Esophagus muscularis mucosa (tissue), 4 donors: Measurements from ENCODE around the gene FILIP1L. TPM values are rescaled to one million over a fixed set of nuclear protein-coding genes. Genes with fewer than 3 reads are reported as not detected.

ENCODE experiments used
- DNase-seq: peaks from one replicate; pipeline ENCODE4 v3.0.0-alpha.2; 2017; ENCODE audit errors: extremely low spot score
- H3K27ac ChIP-seq, 4 donors: fragments of 200-600 bp; sonication (generic); replicated peaks in 1 of 4; 1 replicate in 3 of 4; 2 replicates in 1 of 4; pipeline ENCODE4 v1.5.1; 2016 to 2019; ENCODE audit warnings: mild to moderate bottlenecking in 1 of 4
- H3K27me3 ChIP-seq, 4 donors: fragments of 200-600 bp; sonication (generic); one replicate each; pipeline versions ENCODE4 v1.5.1 to v1.6.0; 2016 to 2019
- H3K36me3 ChIP-seq, 4 donors: fragments of 200-600 bp; sonication (generic); one replicate each; pipeline ENCODE4 v1.5.1; 2016 to 2019
- H3K4me1 ChIP-seq, 4 donors: fragments of 200-600 bp; sonication (generic); one replicate each; pipeline ENCODE4 v1.5.1; 2016 to 2019
- H3K4me3 ChIP-seq, 4 donors: fragments of 200-600 bp; sonication (generic); 1 replicate in 2 of 4; 2 replicates in 2 of 4; pipeline ENCODE4 v1.5.1; 2016 to 2019; ENCODE audit warnings: mild to moderate bottlenecking in 4 of 4, moderate library complexity in 1 of 4
- H3K9me3 ChIP-seq, 4 donors: fragments of 200-600 bp; sonication (generic); 1 replicate in 3 of 4; 2 replicates in 1 of 4; pipeline ENCODE4 v1.5.1; 2016 to 2019
- CTCF ChIP-seq, 3 experiments: fragments of 200-600 bp in 2 of 3; fragments of 450-650 bp in 1 of 3; sonication (generic) in 2 of 3; IDR thresholded peaks; one replicate each; pipeline ENCODE4 v1.5.1; 2017 to 2019; ENCODE audit warnings: antibody characterized with exemption in 3 of 3, mild to moderate bottlenecking in 2 of 3, moderate library complexity in 1 of 3
- EP300 ChIP-seq: sonication (generic); formaldehyde crosslinking; IDR thresholded peaks from one replicate; pipeline ENCODE4 v1.6.1; 2017; ENCODE audit warnings: antibody characterized with exemption
- POLR2A ChIP-seq: fragments of 450-650 bp; IDR thresholded peaks from one replicate; pipeline ENCODE4 v1.6.1; 2017; ENCODE audit warnings: antibody characterized with exemption, moderate library complexity, mild to moderate bottlenecking, low read depth
- POLR2AphosphoS5 ChIP-seq, 2 donors: sonication (generic); formaldehyde crosslinking; IDR thresholded peaks; one replicate each; pipeline ENCODE4 v1.6.1; 2017; ENCODE audit warnings: antibody characterized with exemption in 2 of 2
- WGBS: methylation state at CpG from one replicate; pipeline ENCODE4 v1.1.5; 2018; 5-methylcytosine and 5-hydroxymethylcytosine counted together
- intact Hi-C: fragments of 100-400 bp; cut with DNase I; formaldehyde crosslinking; loops from one replicate; pipeline ENCODE4 v1.15.1; 2023
- total RNA-seq, 4 donors: library from RNA; depleted of rRNA; stranded (reverse); fragments of >200 nt; gene quantifications; one replicate each; pipeline versions ENCODE4 v1.1.0 to v1.2.1, GENCODE V29; 2016

Gene FILIP1L
- total RNA-seq, 4 donors from 2014 or later: 120 to 134 (median 127) TPM

GRCh38 chr3:100001526-100002270 lies 112.6 kb downstream of the FILIP1L start:
- intact Hi-C loops: no loop called here
- Histone ChIP-seq H3K27ac (peak overlapping the region in 1 of 4 donors; percentile 57), H3K4me1 (peaks cover 20 to 38% (median 34%) of the 10 kb centered on the region in 4 donors), H3K9me3 (no peaks in the 10 kb centered on the region), H3K4me3 (no peak overlapping the region), H3K36me3 (no peaks in the 10 kb centered on the region), H3K27me3 (no peaks in the 10 kb centered on the region)
- DNase-seq: no peak
- WGBS: 95% methylated on average over 8 of the region's 8 CpGs
- TF ChIP-seq EP300: no peak
- TF ChIP-seq POLR2A: no peak
- TF ChIP-seq POLR2AphosphoS5 (IDR thresholded peaks at IDR 0.05): no peak
- no peak for TF ChIP-seq CTCF (IDR thresholded peaks at IDR 0.05)

GRCh38 chr3:100001083-100001482 lies 113.2 kb downstream of the FILIP1L start:
- Histone ChIP-seq H3K4me1 (peaks cover 15 to 32% (median 27%) of the 10 kb centered on the region in 4 donors), H3K27me3 (no peaks in the 10 kb centered on the region), H3K36me3 (no peaks in the 10 kb centered on the region), H3K9me3 (no peaks in the 10 kb centered on the region), H3K4me3 (no peak overlapping the region), H3K27ac (no peak overlapping the region)
- TF ChIP-seq EP300 (no peak), POLR2AphosphoS5 (IDR thresholded peaks at IDR 0.05) (no peak), CTCF (IDR thresholded peaks at IDR 0.05) (no peak), POLR2A (no peak)
- WGBS: 94% methylated on average over 3 of the region's 3 CpGs
- intact Hi-C loops: no loop called here
- DNase-seq: no peak

- Histone ChIP-seq H3K36me3 (no peaks in the 10 kb centered on the region), H3K4me3 (no peak overlapping the region), H3K4me1 (peaks cover 5 to 23% (median 16%) of the 10 kb centered on the region in 4 donors), H3K27ac (no peak overlapping the region), H3K27me3 (no peaks in the 10 kb centered on the region), H3K9me3 (no peaks in the 10 kb centered on the region)
- DNase-seq: no peak
- no peak for TF ChIP-seq POLR2AphosphoS5 (IDR thresholded peaks at IDR 0.05)
- no peak for TF ChIP-seq EP300
- no peak for TF ChIP-seq CTCF (IDR thresholded peaks at IDR 0.05)
- no peak for TF ChIP-seq POLR2A
- 97% methylated on average over 2 of the region's 2 CpGs for WGBS
- intact Hi-C loops: no loop called here
Measured at GRCh38 chr3:99999536-99999935, 114.8 kb downstream of the FILIP1L start.

GRCh38 chr3:99997293-99997692 lies 117.0 kb downstream of the FILIP1L start:
- Histone ChIP-seq H3K27ac (no peak overlapping the region), H3K4me3 (no peak overlapping the region), H3K27me3 (no peaks in the 10 kb centered on the region), H3K36me3 (no peaks in the 10 kb centered on the region), H3K4me1 (peaks cover 0 to 13% (median 6%) of the 10 kb centered on the region in 4 donors), H3K9me3 (no peaks in the 10 kb centered on the region)
- DNase-seq: no peak
- intact Hi-C loops: no loop called here
- 83% methylated on average over 2 of the region's 2 CpGs for WGBS
- TF ChIP-seq POLR2AphosphoS5 (IDR thresholded peaks at IDR 0.05): no peak
- TF ChIP-seq CTCF (IDR thresholded peaks at IDR 0.05): no peak
- no peak for TF ChIP-seq EP300
- no peak for TF ChIP-seq POLR2A
